Hepatocyte (in vitro differentiated cells): ENCODE results near the gene RELT. TPM values are rescaled to one million over a fixed set of nuclear protein-coding genes. Genes with fewer than 3 reads are reported as not detected.

ENCODE experiments used
- DNase-seq: peaks from one replicate; pipeline ENCODE4 v3.0.0-alpha.2; 2016; ENCODE audit warnings: low spot score
- H2AFZ ChIP-seq: fragments of 200-600 bp; sonication (generic); 2 replicates; pipeline ENCODE4 v1.6.0; 2016; ENCODE audit warnings: antibody characterized with exemption, mild to moderate bottlenecking
- H3K27ac ChIP-seq: fragments of 200-600 bp; sonication (generic); 2 replicates; pipeline ENCODE4 v1.5.1; 2016; ENCODE audit warnings: mild to moderate bottlenecking
- H3K27me3 ChIP-seq: fragments of 200-600 bp; sonication (generic); 2 replicates; pipeline ENCODE4 v1.6.1; 2016
- H3K36me3 ChIP-seq: fragments of 200-600 bp; sonication (generic); replicated peaks from 2 replicates; pipeline ENCODE4 v1.5.1; 2016; ENCODE audit warnings: low read depth; ENCODE audit not compliant: insufficient read depth
- H3K4me1 ChIP-seq: fragments of 200-600 bp; sonication (generic); 2 replicates; pipeline ENCODE4 v1.5.1; 2016; ENCODE audit warnings: mild to moderate bottlenecking, moderate library complexity; ENCODE audit not compliant: insufficient read depth
- H3K4me2 ChIP-seq: fragments of 200-600 bp; sonication (generic); 2 replicates; pipeline ENCODE4 v1.6.0; 2016
- H3K4me3 ChIP-seq: fragments of 200-600 bp; sonication (generic); 2 replicates; pipeline ENCODE4 v1.5.1; 2016; ENCODE audit warnings: mild to moderate bottlenecking
- H3K79me2 ChIP-seq: fragments of 200-600 bp; sonication (generic); 2 replicates; pipeline ENCODE4 v1.6.0; 2017; ENCODE audit warnings: mild to moderate bottlenecking
- H3K9me2 ChIP-seq: fragments of 200-600 bp; sonication (generic); replicated peaks from 2 replicates; pipeline ENCODE4 v1.6.0; 2017; ENCODE audit warnings: mild to moderate bottlenecking; ENCODE audit not compliant: insufficient read depth
- H3K9me3 ChIP-seq: fragments of 200-600 bp; sonication (generic); 2 replicates; pipeline ENCODE4 v1.5.1; 2016; ENCODE audit warnings: low read depth, mild to moderate bottlenecking
- H4K20me1 ChIP-seq: fragments of 200-600 bp; sonication (generic); 2 replicates; pipeline ENCODE4 v1.6.0; 2016; ENCODE audit warnings: mild to moderate bottlenecking; ENCODE audit not compliant: insufficient read depth, poor library complexity, severe bottlenecking
- CTCF ChIP-seq: fragments of 200-600 bp; sonication (generic); IDR thresholded peaks from 2 replicates; pipeline ENCODE4 v1.5.1; 2016; ENCODE audit warnings: antibody characterized with exemption, mild to moderate bottlenecking; ENCODE audit not compliant: poor library complexity
- EZH2 ChIP-seq: fragments of 200-600 bp; sonication (generic); IDR thresholded peaks from 2 replicates; pipeline ENCODE4 v1.6.1; 2016; ENCODE audit warnings: antibody characterized with exemption, mild to moderate bottlenecking, borderline replicate concordance
- EZH2phosphoT487 ChIP-seq: fragments of 200-600 bp; sonication (generic); IDR thresholded peaks from one replicate; pipeline ENCODE4 v1.6.1; 2018; ENCODE audit warnings: antibody characterized with exemption, mild to moderate bottlenecking, low read depth, moderate library complexity; ENCODE audit not compliant: unreplicated experiment, severe bottlenecking
- WGBS: methylation state at CpG from one replicate; pipeline ENCODE4 v1.1.6; 2016; ENCODE audit warnings: low lambda C conversion rate; ENCODE audit errors: missing lambda C conversion rate; 5-methylcytosine and 5-hydroxymethylcytosine counted together
- polyA plus RNA-seq: library from polyadenylated mRNA; unstranded; fragments of >200 nt; fragmentation: Nextera tagmentation; extraction: Ambion mirVana; gene quantifications from 2 replicates; pipeline ENCODE4 v1.2.1, GENCODE V29; 2016
- total RNA-seq: library from RNA; depleted of rRNA; stranded (reverse); fragments of >200 nt; gene quantifications from 2 replicates; pipeline ENCODE4 v1.2.3, GENCODE V29; 2014

RELT gene
- total and polyA plus RNA-seq, 2 experiments from 2014 or later = 1.6 to 3.4 TPM

- DNase-seq = no peak
- Histone ChIP-seq H3K9me3 (no peaks in the 10 kb centered on the region), H3K9me2 (no peaks in the 10 kb centered on the region), H3K4me2 (no peak overlapping the region), H3K27me3 (no peaks in the 10 kb centered on the region), H2AFZ (no peak overlapping the region), H3K4me1 (peaks cover 36% of the 10 kb centered on the region), H3K27ac (no peak overlapping the region), H4K20me1 (no peaks in the 10 kb centered on the region), H3K4me3 (no peak overlapping the region), H3K36me3 (no peaks in the 10 kb centered on the region), H3K79me2 (peaks cover 9% of the 10 kb centered on the region)
- TF ChIP-seq CTCF = no peak
- TF ChIP-seq EZH2 = no peak
- no peak for TF ChIP-seq EZH2phosphoT487
- 78% methylated on average over 20 of the region's 21 CpGs for WGBS
Measured at GRCh38 chr11:73387594-73388264, 11.5 kb downstream of the RELT start.

- no peak for DNase-seq
- Histone ChIP-seq H3K27ac (no peak overlapping the region), H3K4me2 (no peak overlapping the region)
Measured at GRCh38 chr11:73388265-73389133, 12.3 kb downstream of the RELT start.

GRCh38 chr11:73389134-73389525, 12.9 kb downstream of the RELT start:
- Histone ChIP-seq H3K27ac (no peak overlapping the region), H3K9me3 (no peaks in the 10 kb centered on the region), H3K9me2 (no peaks in the 10 kb centered on the region), H3K27me3 (no peaks in the 10 kb centered on the region), H3K4me2 (no peak overlapping the region), H3K79me2 (peaks cover 9% of the 10 kb centered on the region), H3K4me1 (peaks cover 29% of the 10 kb centered on the region), H4K20me1 (no peaks in the 10 kb centered on the region), H2AFZ (no peak overlapping the region), H3K36me3 (no peaks in the 10 kb centered on the region), H3K4me3 (no peak overlapping the region)
- 88% methylated on average over 6 of the region's 6 CpGs for WGBS
- DNase-seq = no peak
- TF ChIP-seq CTCF = no peak
- no peak for TF ChIP-seq EZH2
- no peak for TF ChIP-seq EZH2phosphoT487

More at GRCh38 chr11:73388265-73389133, 12.3 kb downstream of the RELT start:
- H3K4me1 ChIP-seq = peaks cover 34% of the 10 kb centered on the region
- no peak overlapping the region for H3K4me3 ChIP-seq
- peaks cover 9% of the 10 kb centered on the region for H3K79me2 ChIP-seq
- 89% methylated on average over 18 of the region's 23 CpGs for WGBS
- no peaks in the 10 kb centered on the region for H3K36me3 ChIP-seq
- H3K9me3 ChIP-seq = no peaks in the 10 kb centered on the region
- H3K27me3 ChIP-seq = no peaks in the 10 kb centered on the region
- H2AFZ ChIP-seq = no peak overlapping the region
- no peaks in the 10 kb centered on the region for H4K20me1 ChIP-seq
- H3K9me2 ChIP-seq = no peaks in the 10 kb centered on the region
- no peak for TF ChIP-seq EZH2phosphoT487
- TF ChIP-seq EZH2 = no peak
- no peak for TF ChIP-seq CTCF
